SK-N-MC (cell line): ENCODE measurements around the gene DENND6B.

Experiments
- EZH2 ChIP-seq: fragments of 200-600 bp; sonication (generic); IDR thresholded peaks from one replicate; pipeline ENCODE4 v1.6.1; 2017; ENCODE audit warnings: antibody characterized with exemption
- POLR2AphosphoS5 ChIP-seq: IDR thresholded peaks from 2 replicates; pipeline ENCODE4 v1.6.1; 2012; ENCODE audit warnings: mild to moderate bottlenecking, low read depth, low read length, borderline replicate concordance

DNA sequence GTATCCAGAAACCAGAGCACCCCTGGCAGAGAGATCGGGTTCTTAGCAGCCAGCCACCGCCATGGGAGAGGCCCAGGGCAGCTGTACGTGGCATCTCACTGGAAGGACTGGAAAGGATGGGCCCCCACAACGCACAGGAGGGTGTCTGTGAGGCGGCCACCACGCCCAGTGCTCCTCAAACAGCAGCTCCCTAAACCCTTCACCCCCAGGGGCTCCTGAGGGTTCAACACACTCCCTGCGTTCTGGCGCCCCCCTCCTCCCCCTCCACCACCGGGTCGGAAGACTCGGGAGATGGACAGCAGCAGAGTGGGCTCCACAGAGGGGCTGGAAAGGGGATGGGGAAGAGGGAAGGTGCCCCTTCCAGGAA is 66.4 kb downstream of the DENND6B start:
- TF ChIP-seq EZH2 (no peak), POLR2AphosphoS5 (no peak)
